ENCODE data around the gene TRIM7. TPM values are rescaled to one million over a fixed set of nuclear protein-coding genes. Genes with fewer than 3 reads are reported as not detected.

Gene TRIM7
- total RNA-seq, 1 experiment from 2014 or later, result 28.1 TPM

DNA sequence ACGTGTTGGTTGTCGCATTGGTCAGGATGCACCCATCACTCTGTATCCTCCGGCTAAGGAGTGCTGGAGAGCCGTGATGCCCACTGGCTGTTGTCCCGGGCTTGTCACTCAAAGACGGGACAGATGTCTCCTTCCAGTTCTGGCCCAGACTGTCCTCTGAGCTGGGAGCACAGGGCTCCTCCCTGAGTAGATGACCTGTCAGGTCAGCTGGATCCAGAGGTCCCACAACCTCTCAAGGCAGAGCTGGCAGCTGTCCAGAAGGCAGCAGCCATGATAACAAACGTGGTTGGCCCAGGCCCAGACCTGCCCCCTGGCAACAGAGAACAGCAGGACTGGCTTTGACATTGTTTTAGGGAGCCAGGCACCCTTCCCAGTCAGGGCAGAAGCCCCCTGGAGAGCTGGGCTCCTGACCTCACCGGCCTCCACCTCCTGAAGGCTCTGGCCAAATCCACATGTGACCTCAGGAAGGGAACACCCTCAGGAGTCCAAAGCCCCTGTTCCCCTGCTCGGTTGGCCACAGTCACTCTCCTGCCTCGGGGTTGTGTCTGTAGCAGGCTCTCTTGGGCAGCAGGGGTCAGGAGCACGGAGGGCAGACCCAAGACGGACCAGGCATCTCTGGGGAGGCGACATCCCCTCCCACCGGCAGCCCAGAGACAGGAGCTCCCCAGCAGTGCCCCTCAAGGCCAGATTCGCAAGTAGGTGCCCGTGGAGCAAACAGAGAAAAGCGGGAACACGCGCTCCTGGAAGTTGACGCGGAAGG lies 10.3 kb downstream of the TRIM7 start:
- Histone ChIP-seq H4K20me1 (ENCODE audit: low read length) (no peaks in the 10 kb centered on the region), H3K27ac (ENCODE audit: low read length) (no peak overlapping the region), H3K79me2 (ENCODE audit: low read length) (no peaks in the 10 kb centered on the region), H3K9me2 (replicated peaks; ENCODE audit: low read length) (no peaks in the 10 kb centered on the region), H3F3A (ENCODE audit: low read length, unreplicated experiment) (peaks cover 6% of the 10 kb centered on the region), H3K4me3 (ENCODE audit: low read length) (no peak overlapping the region), H3K27me3 (ENCODE audit: low read length) (no peaks in the 10 kb centered on the region), H3K4me2 (ENCODE audit: low read length) (no peak overlapping the region), H3K36me3 (ENCODE audit: low read depth, low read length) (no peaks in the 10 kb centered on the region), H3K9ac (ENCODE audit: low read length) (no peak overlapping the region), H3K9me3 (ENCODE audit: low read length) (no peaks in the 10 kb centered on the region), H3K4me1 (ENCODE audit: insufficient read depth, low read length) (peaks cover 13% of the 10 kb centered on the region), H2AFZ (ENCODE audit: low read length) (no peak overlapping the region)
- TF ChIP-seq EZH2phosphoT487 (IDR thresholded peaks at IDR 0.05; ENCODE audit: borderline replicate concordance, low read length), result no peak
- no peak for TF ChIP-seq EZH2 (IDR thresholded peaks at IDR 0.05; ENCODE audit: low read length, unreplicated experiment)
- TF ChIP-seq, protein P1, sequence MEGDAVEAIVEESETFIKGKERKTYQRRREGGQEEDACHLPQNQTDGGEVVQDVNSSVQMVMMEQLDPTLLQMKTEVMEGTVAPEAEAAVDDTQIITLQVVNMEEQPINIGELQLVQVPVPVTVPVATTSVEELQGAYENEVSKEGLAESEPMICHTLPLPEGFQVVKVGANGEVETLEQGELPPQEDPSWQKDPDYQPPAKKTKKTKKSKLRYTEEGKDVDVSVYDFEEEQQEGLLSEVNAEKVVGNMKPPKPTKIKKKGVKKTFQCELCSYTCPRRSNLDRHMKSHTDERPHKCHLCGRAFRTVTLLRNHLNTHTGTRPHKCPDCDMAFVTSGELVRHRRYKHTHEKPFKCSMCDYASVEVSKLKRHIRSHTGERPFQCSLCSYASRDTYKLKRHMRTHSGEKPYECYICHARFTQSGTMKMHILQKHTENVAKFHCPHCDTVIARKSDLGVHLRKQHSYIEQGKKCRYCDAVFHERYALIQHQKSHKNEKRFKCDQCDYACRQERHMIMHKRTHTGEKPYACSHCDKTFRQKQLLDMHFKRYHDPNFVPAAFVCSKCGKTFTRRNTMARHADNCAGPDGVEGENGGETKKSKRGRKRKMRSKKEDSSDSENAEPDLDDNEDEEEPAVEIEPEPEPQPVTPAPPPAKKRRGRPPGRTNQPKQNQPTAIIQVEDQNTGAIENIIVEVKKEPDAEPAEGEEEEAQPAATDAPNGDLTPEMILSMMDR (conservative IDR thresholded peaks at IDR 0.05; ENCODE audit: low read depth, low read length), result no peak
- ChIA-PET CTCF (no interaction called here), POLR2A (ENCODE audit: unreplicated experiment) (no interaction called here)
- DNase-seq (no peak), ATAC-seq (no peak)
- no TSS peak for BruUV-seq (replicated peaks)
- intact Hi-C loops (cut with micrococcal nuclease), result no loop called here

DNA sequence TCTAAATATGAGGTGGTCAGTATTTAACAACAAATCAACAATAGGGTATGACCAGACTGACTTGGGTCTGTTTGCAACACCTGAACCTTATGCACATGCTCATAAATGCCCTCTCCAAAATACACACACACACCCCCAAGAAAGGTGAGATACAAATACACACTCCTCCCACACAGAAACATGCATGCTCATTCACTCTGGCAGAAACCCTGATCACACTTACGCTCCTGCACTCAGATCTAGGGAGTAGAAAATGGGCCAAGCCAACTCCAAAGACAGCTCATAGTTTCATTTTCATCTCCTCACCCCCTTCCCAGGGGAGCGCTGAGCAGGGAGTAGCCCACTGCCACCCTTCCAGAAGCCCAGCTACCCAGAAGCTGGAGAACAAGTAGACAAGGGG lies 11.3 kb downstream of the TRIM7 start:
- peaks cover 6% of the 10 kb centered on the region for H3F3A ChIP-seq (ENCODE audit: low read length, unreplicated experiment)
- no peaks in the 10 kb centered on the region for H3K27me3 ChIP-seq (ENCODE audit: low read length)
- H3K4me3 ChIP-seq (ENCODE audit: low read length), result no peak overlapping the region
- ChIA-PET CTCF (no interaction called here), POLR2A (ENCODE audit: unreplicated experiment) (interaction anchor here (0.7 kb wide), 1 partner anchor 14 kb away, joined by 6 read pairs; no protein-coding TSS in a partner anchor)
- no peak overlapping the region for H3K27ac ChIP-seq (ENCODE audit: low read length)
- H3K4me1 ChIP-seq (ENCODE audit: insufficient read depth, low read length), result peaks cover 13% of the 10 kb centered on the region
- ATAC-seq, result no peak
- TF ChIP-seq EZH2phosphoT487 (IDR thresholded peaks at IDR 0.05; ENCODE audit: borderline replicate concordance, low read length), result no peak
- TF ChIP-seq EZH2 (IDR thresholded peaks at IDR 0.05; ENCODE audit: low read length, unreplicated experiment), result no peak
- TF ChIP-seq, protein P1 (conservative IDR thresholded peaks at IDR 0.05; ENCODE audit: low read depth, low read length), result no peak
- no peaks in the 10 kb centered on the region for H3K9me2 ChIP-seq (replicated peaks; ENCODE audit: low read length)
- no peak overlapping the region for H3K4me2 ChIP-seq (ENCODE audit: low read length)
- H3K79me2 ChIP-seq (ENCODE audit: low read length), result no peaks in the 10 kb centered on the region
- DNase-seq, result no peak
- intact Hi-C loops (cut with micrococcal nuclease), result no loop called here
- BruUV-seq (replicated peaks), result no TSS peak
- H3K9ac ChIP-seq (ENCODE audit: low read length), result no peak overlapping the region
- H3K9me3 ChIP-seq (ENCODE audit: low read length), result no peaks in the 10 kb centered on the region
- H4K20me1 ChIP-seq (ENCODE audit: low read length), result no peaks in the 10 kb centered on the region
- no peak overlapping the region for H2AFZ ChIP-seq (ENCODE audit: low read length)
- no peaks in the 10 kb centered on the region for H3K36me3 ChIP-seq (ENCODE audit: low read depth, low read length)
